Mucosa of descending colon (tissue), 3 donors: ENCODE data around the gene TIMP3. TPM values are rescaled to one million over a fixed set of nuclear protein-coding genes. Genes with fewer than 3 reads are reported as not detected.

Source experiments
- ATAC-seq: fragments of 200-7000 bp; cut with Tn5 transposase; one replicate; pipeline ENCODE4 v1.9.1; 2020; ENCODE audit warnings: mild to moderate bottlenecking, moderate library complexity
- DNase-seq, 3 donors: peaks; one replicate each; pipeline ENCODE4 v3.0.0-alpha.2; 2020
- H3K36me3 ChIP-seq: fragments of 200-600 bp; one replicate; pipeline ENCODE4 v1.8.0; 2021; ENCODE audit warnings: low read depth, mild to moderate bottlenecking
- H3K4me1 ChIP-seq: fragments of 200-600 bp; one replicate; pipeline ENCODE4 v1.8.0; 2021; ENCODE audit warnings: low read depth, mild to moderate bottlenecking
- H3K4me3 ChIP-seq: fragments of 200-600 bp; one replicate; pipeline ENCODE4 v1.8.0; 2021; ENCODE audit warnings: mild to moderate bottlenecking
- H3K9me3 ChIP-seq: fragments of 200-600 bp; one replicate; pipeline ENCODE4 v1.8.0; 2021; ENCODE audit warnings: mild to moderate bottlenecking
- CTCF ChIP-seq: fragments of 200-600 bp; IDR thresholded peaks from one replicate; pipeline ENCODE4 v1.8.0; 2022; ENCODE audit warnings: antibody characterized with exemption, mild to moderate bottlenecking
- intact Hi-C, 2 donors: fragments of 100-400 bp; cut with DNase I in 1 of 2; cut with micrococcal nuclease in 1 of 2; formaldehyde crosslinking; loops; one replicate each; pipeline versions ENCODE4 v1.11.0 to v1.11.1; 2022; cut with DNase I, micrococcal nuclease
- total RNA-seq, 3 donors: library from RNA; stranded (reverse); fragmentation: NEBNext Ultra II Directional in 2 of 3; extraction: Animal tissue kit (Norgen Biotek cat#: 25700) in 2 of 3; gene quantifications; one replicate each; pipeline versions ENCODE4 v1.2.1 to v1.2.4, GENCODE V29; 2021 to 2023
- donor health status: DM: no; HTN: no; CAD: no; lungs with moderate emphysema.
- donor health status: DM: no; HTN: no; CAD: no.
- donor health status: DM: no; HTN: yes; CAD: no.

TIMP3 gene
- total RNA-seq, 3 donors from 2014 or later: 14.4 to 193 (median 49.1) TPM

- TF ChIP-seq CTCF: no peak
- no peak for DNase-seq
- Histone ChIP-seq H3K4me1 (peaks cover 2% of the 10 kb centered on the region), H3K36me3 (no peaks in the 10 kb centered on the region), H3K9me3 (no peaks in the 10 kb centered on the region), H3K4me3 (no peak overlapping the region)
- intact Hi-C loops: loop anchor here in 1 of 2 donors (10.0 kb wide), 1 partner anchor 255 kb away; no protein-coding TSS in a partner anchor
- ATAC-seq: no peak
These were observed 11.5 kb upstream of the TIMP3 start for GRCh38 chr22:32789797-32790620.

DNA sequence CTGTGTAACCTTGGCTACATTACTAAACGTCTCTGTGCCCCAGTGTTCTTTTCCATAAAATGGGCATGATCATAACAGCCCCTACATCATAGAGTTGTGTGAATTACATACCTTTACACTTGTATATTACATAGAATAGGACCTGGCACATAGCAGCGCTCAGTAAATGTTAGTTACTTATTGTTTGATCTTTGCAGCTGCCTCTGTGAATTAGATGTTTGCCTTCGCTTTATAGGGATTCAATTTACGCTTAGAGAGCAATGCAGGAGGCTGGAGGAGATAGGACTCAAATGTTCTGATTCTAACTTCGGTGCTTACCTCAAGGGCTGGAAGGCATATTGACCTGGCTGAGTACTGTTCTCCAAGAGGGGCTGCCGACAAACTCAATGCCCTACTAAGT is 10.4 kb upstream of the TIMP3 start:
- intact Hi-C loops: loop anchor here in 1 of 2 donors (10.0 kb wide), 1 partner anchor 256 kb away; no protein-coding TSS in a partner anchor
- no peaks in the 10 kb centered on the region for H3K36me3 ChIP-seq
- DNase-seq (no peak), ATAC-seq (peak; percentile 64)
- no peaks in the 10 kb centered on the region for H3K9me3 ChIP-seq
- H3K4me3 ChIP-seq: no peak overlapping the region
- no peak for TF ChIP-seq CTCF
- peaks cover 2% of the 10 kb centered on the region for H3K4me1 ChIP-seq

DNA sequence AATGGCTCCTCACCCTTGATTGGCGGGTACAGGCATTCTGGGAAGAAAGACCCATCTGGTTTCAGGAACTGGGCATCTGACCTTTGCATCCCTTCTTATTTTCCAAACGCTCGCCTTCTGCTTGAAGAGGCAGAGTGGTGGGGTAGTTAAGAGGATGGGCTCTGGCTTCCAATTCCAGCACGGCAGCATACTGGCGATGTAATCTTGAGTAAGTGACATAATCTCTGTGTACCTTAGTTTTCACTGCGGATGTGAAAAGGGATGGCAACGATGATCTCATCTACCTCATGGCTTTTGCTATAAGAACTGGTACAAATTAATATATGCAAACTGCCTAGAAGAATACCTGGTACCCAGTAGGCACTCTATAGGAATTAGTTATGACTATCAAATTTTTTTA is 10.0 kb upstream of the TIMP3 start:
- no peak for TF ChIP-seq CTCF

DNA sequence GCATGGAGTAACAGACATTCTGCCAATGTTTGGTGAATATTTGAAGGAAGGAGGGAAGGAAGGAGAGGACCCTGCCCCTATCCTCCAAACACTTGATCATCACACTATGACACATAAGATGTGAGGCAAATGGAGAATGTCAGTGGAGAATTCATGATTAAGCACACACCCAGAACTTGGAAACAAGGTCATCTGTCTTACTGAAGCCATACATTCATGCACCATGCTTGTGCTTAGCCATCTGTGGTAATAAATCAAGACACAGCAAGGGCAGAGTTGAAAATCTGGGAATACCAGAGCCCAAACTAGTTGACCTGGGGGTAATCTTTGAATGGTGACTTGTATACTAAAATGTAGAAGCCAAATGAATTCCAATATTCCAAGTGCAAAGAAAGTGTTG is 7.9 kb upstream of the TIMP3 start:
- intact Hi-C loops: loop anchor here in 1 of 2 donors (10.0 kb wide), 1 partner anchor 259 kb away; no protein-coding TSS in a partner anchor

More for the DNA sequence above, 10.0 kb upstream of the TIMP3 start:
- ATAC-seq (no peak), DNase-seq (no peak)
- Histone ChIP-seq H3K4me3 (no peak overlapping the region), H3K9me3 (no peaks in the 10 kb centered on the region), H3K36me3 (no peaks in the 10 kb centered on the region), H3K4me1 (peaks cover 2% of the 10 kb centered on the region)
- intact Hi-C loops: loop anchor here in 1 of 2 donors (10.0 kb wide), 1 partner anchor 257 kb away; no protein-coding TSS in a partner anchor

More for the DNA sequence above, 7.9 kb upstream of the TIMP3 start:
- Histone ChIP-seq H3K4me3 (no peak overlapping the region), H3K4me1 (peaks cover 2% of the 10 kb centered on the region), H3K9me3 (no peaks in the 10 kb centered on the region), H3K36me3 (no peaks in the 10 kb centered on the region)
- no peak for TF ChIP-seq CTCF
- ATAC-seq (no peak), DNase-seq (no peak)
